HEK293 (cell line): ENCODE results near the gene SLFN11.

Experiments
- CTCF ChIA-PET: fragments of 350-600 bp; formaldehyde crosslinking; extraction: SDS; loops from one replicate; lab custom pipeline; 2021; ENCODE audit warnings: antibody characterized with exemption; lab: Yijun Ruan, JAX
- POLR2A ChIA-PET: fragments of 300-600 bp; formaldehyde crosslinking; extraction: SDS; loops from one replicate; lab custom pipeline; 2020; ENCODE audit warnings: antibody characterized with exemption, inconsistent platforms; lab: Yijun Ruan, JAX
- H3K27ac ChIP-seq: fragments of 200-500 bp; sonication (Bioruptor generic); 2 replicates; pipeline ENCODE4 v1.5.1; 2014; ENCODE audit warnings: low read depth, low read length, control low read depth, inconsistent platforms; ENCODE audit errors: extremely low read depth
- H3K36me3 ChIP-seq, 2 experiments: fragments of 200-500 bp in 1 of 2; sonication (Bioruptor generic) in 1 of 2; 1 replicate in 1 of 2; 2 replicates in 1 of 2; pipeline ENCODE4 v1.5.1; 2014 to 2017; ENCODE audit warnings: inconsistent platforms in 2 of 2, low read length in 2 of 2; ENCODE audit not compliant: control insufficient read depth in 2 of 2, insufficient read depth in 1 of 2
- H3K4me1 ChIP-seq: fragments of 200-500 bp; sonication (Bioruptor generic); 2 replicates; pipeline ENCODE4 v1.5.1; 2014; ENCODE audit warnings: mild to moderate bottlenecking, low read length, inconsistent platforms; ENCODE audit not compliant: control insufficient read depth, insufficient read depth
- H3K4me3 ChIP-seq: 2 replicates; pipeline ENCODE4 v1.5.1; 2011; ENCODE audit warnings: low read depth, mild to moderate bottlenecking, control low read depth, low read length, moderate library complexity
- H3K9me3 ChIP-seq: fragments of 200-500 bp; sonication (Bioruptor generic); 2 replicates; pipeline ENCODE4 v1.5.1; 2014; ENCODE audit warnings: low read depth, low read length, inconsistent platforms; ENCODE audit not compliant: control insufficient read depth, insufficient read depth
- GLI4 ChIP-seq: fragments of 450-650 bp; formaldehyde crosslinking; IDR thresholded peaks from 2 replicates; pipeline ENCODE4 v1.5.1; 2016; ENCODE audit warnings: missing biosample characterization, missing genetic modification characterization
- HOXD13 ChIP-seq: sonication (generic); formaldehyde crosslinking; IDR thresholded peaks from 2 replicates; pipeline ENCODE4 v1.8.0; 2022; ENCODE audit warnings: missing genetic modification reagents, borderline replicate concordance
- OSR2 ChIP-seq: fragments of 450-650 bp; formaldehyde crosslinking; IDR thresholded peaks from 2 replicates; pipeline ENCODE4 v1.5.1; 2016; ENCODE audit warnings: missing biosample characterization, missing genetic modification characterization
- PRDM1 ChIP-seq: fragments of 450-650 bp; formaldehyde crosslinking; IDR thresholded peaks from 2 replicates; pipeline ENCODE4; 2016; ENCODE audit warnings: missing biosample characterization, missing genetic modification characterization
- SALL2 ChIP-seq: fragments of 450-650 bp; formaldehyde crosslinking; IDR thresholded peaks from 2 replicates; pipeline ENCODE4 v1.5.0; 2017; ENCODE audit warnings: missing biosample characterization, mild to moderate bottlenecking, missing genetic modification characterization, borderline replicate concordance
- WT1 ChIP-seq: fragments of 450-650 bp; formaldehyde crosslinking; IDR thresholded peaks from 2 replicates; pipeline ENCODE4 v1.5.1; 2016; ENCODE audit warnings: missing biosample characterization, missing genetic modification characterization
- ZBTB21 ChIP-seq: fragments of 450-650 bp; formaldehyde crosslinking; IDR thresholded peaks from 2 replicates; pipeline ENCODE4 v1.5.1; 2017; ENCODE audit warnings: missing biosample characterization, missing genetic modification characterization
- ZFP69B ChIP-seq: fragments of 450-650 bp; formaldehyde crosslinking; IDR thresholded peaks from 2 replicates; pipeline ENCODE4 v1.5.1; 2016; ENCODE audit warnings: missing biosample characterization, missing genetic modification characterization
- ZNF132 ChIP-seq: fragments of 450-650 bp; formaldehyde crosslinking; IDR thresholded peaks from 2 replicates; pipeline ENCODE4 v1.5.1; 2017; ENCODE audit warnings: missing biosample characterization, missing genetic modification characterization, borderline replicate concordance
- ZNF23 ChIP-seq: fragments of 450-650 bp; formaldehyde crosslinking; IDR thresholded peaks from 2 replicates; pipeline ENCODE4 v1.5.1; 2016; ENCODE audit warnings: missing biosample characterization, missing genetic modification characterization, borderline replicate concordance
- ZNF248 ChIP-seq: fragments of 450-650 bp; formaldehyde crosslinking; IDR thresholded peaks from 2 replicates; pipeline ENCODE4 v1.5.1; 2017; ENCODE audit warnings: missing biosample characterization, missing genetic modification characterization
- ZNF335 ChIP-seq: fragments of 450-650 bp; formaldehyde crosslinking; conservative IDR thresholded peaks from 2 replicates; pipeline ENCODE4 v1.5.1; 2016; ENCODE audit warnings: missing biosample characterization, missing genetic modification characterization
- ZNF341 ChIP-seq: fragments of 450-650 bp; formaldehyde crosslinking; IDR thresholded peaks from 2 replicates; pipeline ENCODE4; 2016; ENCODE audit warnings: low read depth, missing biosample characterization, missing genetic modification characterization
- ZNF354C ChIP-seq: fragments of 450-650 bp; formaldehyde crosslinking; IDR thresholded peaks from 2 replicates; pipeline ENCODE4 v1.5.1; 2016; ENCODE audit warnings: missing biosample characterization, missing genetic modification characterization, low read depth, borderline replicate concordance
- ZNF366 ChIP-seq: fragments of 450-650 bp; formaldehyde crosslinking; conservative IDR thresholded peaks from 2 replicates; pipeline ENCODE4 v1.5.1; 2016; ENCODE audit warnings: missing biosample characterization, missing genetic modification characterization
- ZNF37A ChIP-seq: fragments of 450-650 bp; IDR thresholded peaks from 2 replicates; pipeline ENCODE4 v1.5.1; 2018; ENCODE audit warnings: missing biosample characterization, missing genetic modification characterization
- ZNF521 ChIP-seq: fragments of 450-650 bp; formaldehyde crosslinking; IDR thresholded peaks from 2 replicates; pipeline ENCODE4 v1.5.1; 2017; ENCODE audit warnings: missing biosample characterization, mild to moderate bottlenecking, missing genetic modification characterization
- ZNF560 ChIP-seq: fragments of 450-650 bp; formaldehyde crosslinking; IDR thresholded peaks from 2 replicates; pipeline ENCODE4 v1.5.1; 2017; ENCODE audit warnings: missing biosample characterization, missing genetic modification characterization, borderline replicate concordance
- ZNF707 ChIP-seq: fragments of 450-650 bp; formaldehyde crosslinking; IDR thresholded peaks from 2 replicates; pipeline ENCODE4 v1.5.1; 2016; ENCODE audit warnings: missing biosample characterization, missing genetic modification characterization
- TF ChIP-seq, protein P1 (sequence below): fragments of 450-650 bp; formaldehyde crosslinking; IDR thresholded peaks from 2 replicates; pipeline ENCODE4 v1.5.1; 2017; ENCODE audit warnings: missing biosample characterization, mild to moderate bottlenecking, missing genetic modification characterization, moderate library complexity
- TF ChIP-seq, protein P2 (sequence below): fragments of 450-650 bp; formaldehyde crosslinking; IDR thresholded peaks from 2 replicates; pipeline ENCODE4 v1.5.1; 2017; ENCODE audit warnings: missing biosample characterization, missing genetic modification characterization
- TF ChIP-seq, protein P3 (sequence below): fragments of 450-650 bp; formaldehyde crosslinking; IDR thresholded peaks from 2 replicates; pipeline ENCODE4 v1.5.1; 2016; ENCODE audit warnings: missing biosample characterization, missing genetic modification characterization

The SLFN11 gene

DNA sequence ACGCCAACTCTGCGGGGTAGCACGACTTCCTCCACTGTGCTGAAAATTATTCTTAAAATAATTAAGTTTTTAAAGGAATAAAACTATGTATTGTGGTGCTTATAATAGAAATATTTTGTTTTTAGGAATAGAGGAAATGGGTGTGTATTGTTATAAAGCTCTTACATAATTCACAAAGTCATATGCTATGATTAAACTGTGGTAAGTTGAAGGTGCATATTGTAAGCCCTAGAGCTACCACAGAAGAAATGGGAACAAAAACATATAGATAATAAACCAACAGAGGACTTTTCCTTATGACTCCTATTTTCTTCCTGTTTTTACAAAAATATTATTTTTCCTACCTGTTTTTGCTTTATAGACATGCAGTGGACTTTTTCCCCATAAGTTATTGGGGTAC is 4.3 kb upstream of the SLFN11 start:
- ChIA-PET POLR2A (no interaction called here), CTCF (interaction anchor here (0.7 kb wide), 1 partner anchor 15 kb away, joined by 3 read pairs; no protein-coding TSS in a partner anchor)
- peaks cover 10% of the 10 kb centered on the region; the same call in 1 of the 2 replicates for H3K4me1 ChIP-seq
- no peaks in the 10 kb centered on the region for H3K9me3 ChIP-seq
- TF ChIP-seq ZNF37A (tag by site-specific recombination) (no peak), ZNF341 (tag by site-specific recombination) (no peak), WT1 (tag by site-specific recombination) (no peak), ZNF248 (tag by site-specific recombination) (no peak), ZNF23 (tag by site-specific recombination) (no peak)
- no peak overlapping the region for H3K27ac ChIP-seq
- H3K4me3 ChIP-seq = no peak overlapping the region
- H3K36me3 ChIP-seq = no peaks in the 10 kb centered on the region

DNA sequence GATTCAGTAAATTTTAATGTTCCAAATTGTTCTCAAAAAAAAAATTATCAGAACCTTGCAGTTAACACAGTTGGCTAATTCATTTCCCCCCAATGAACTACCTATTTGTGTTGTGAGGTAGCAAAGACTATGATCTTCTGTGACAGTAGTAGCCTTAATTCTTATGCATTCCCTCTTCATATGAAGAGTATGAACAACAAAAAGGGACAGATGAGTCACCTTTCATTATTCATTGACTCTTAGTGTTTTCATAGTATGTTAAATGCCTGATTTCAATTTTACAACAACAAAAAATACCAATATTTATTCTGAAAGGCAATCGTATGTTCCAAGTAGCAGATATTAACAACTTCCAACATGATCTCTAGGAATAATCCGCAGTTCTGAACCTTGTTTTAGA is 3.6 kb upstream of the SLFN11 start:
- ChIA-PET POLR2A (no interaction called here), CTCF (interaction anchor here (0.7 kb wide), 1 partner anchor 14 kb away, joined by 3 read pairs; no protein-coding TSS in a partner anchor)
- Histone ChIP-seq H3K27ac (no peak overlapping the region), H3K4me1 (peaks cover 10% of the 10 kb centered on the region; the same call in 1 of the 2 replicates), H3K9me3 (no peaks in the 10 kb centered on the region), H3K36me3 (peaks cover 0 to 1% of the 10 kb centered on the region in 2 experiments; a peak in 1 of 3 replicates), H3K4me3 (no peak overlapping the region)
- TF ChIP-seq OSR2 = peak; percentile 46; the same call in 1 of the 2 replicates
- no peak for TF ChIP-seq ZFP69B (tag by site-specific recombination)

DNA sequence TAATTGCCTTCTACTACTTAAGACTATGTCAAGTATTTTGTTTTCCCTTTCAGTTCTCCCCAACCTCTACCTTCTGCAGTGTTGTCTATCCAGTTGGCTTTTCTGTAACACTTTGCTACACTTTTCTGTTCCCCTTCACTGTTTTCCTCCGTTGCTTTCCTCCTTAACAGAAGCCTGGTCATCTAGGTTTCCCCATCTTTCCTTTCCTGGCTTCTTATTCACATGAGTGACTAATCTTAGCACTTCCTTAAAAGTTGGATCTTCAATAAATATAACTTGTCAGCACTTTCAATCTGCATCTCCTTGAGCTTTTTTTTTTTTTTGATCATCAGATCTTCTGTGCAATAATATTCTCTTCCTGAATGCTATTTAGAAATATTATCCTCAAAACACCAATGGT is 2.8 kb upstream of the SLFN11 start:
- peaks cover 10% of the 10 kb centered on the region; the same call in 1 of the 2 replicates for H3K4me1 ChIP-seq
- H3K4me3 ChIP-seq = no peak overlapping the region
- POLR2A ChIA-PET = no interaction called here
- no peak overlapping the region for H3K27ac ChIP-seq
- H3K36me3 ChIP-seq = peaks cover 0 to 7% of the 10 kb centered on the region in 2 experiments; a peak in 1 of 3 replicates
- no peak for TF ChIP-seq ZNF132 (tag by site-specific recombination)
- 0 out of 2 replicates have a peak, but pooled peaks have one; percentile 11 for TF ChIP-seq ZNF366 (tag by site-specific recombination)
- no peak for TF ChIP-seq ZNF521 (tag by site-specific recombination)
- TF ChIP-seq SALL2 (tag by site-specific recombination) = no peak
- TF ChIP-seq ZNF354C (tag by site-specific recombination) = no peak
- TF ChIP-seq ZNF560 (tag by site-specific recombination) = no peak
- TF ChIP-seq, protein P1, sequence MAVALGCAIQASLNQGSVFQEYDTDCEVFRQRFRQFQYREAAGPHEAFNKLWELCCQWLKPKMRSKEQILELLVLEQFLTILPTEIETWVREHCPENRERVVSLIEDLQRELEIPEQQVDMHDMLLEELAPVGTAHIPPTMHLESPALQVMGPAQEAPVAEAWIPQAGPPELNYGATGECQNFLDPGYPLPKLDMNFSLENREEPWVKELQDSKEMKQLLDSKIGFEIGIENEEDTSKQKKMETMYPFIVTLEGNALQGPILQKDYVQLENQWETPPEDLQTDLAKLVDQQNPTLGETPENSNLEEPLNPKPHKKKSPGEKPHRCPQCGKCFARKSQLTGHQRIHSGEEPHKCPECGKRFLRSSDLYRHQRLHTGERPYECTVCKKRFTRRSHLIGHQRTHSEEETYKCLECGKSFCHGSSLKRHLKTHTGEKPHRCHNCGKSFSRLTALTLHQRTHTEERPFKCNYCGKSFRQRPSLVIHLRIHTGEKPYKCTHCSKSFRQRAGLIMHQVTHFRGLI (tag by site-specific recombination) = no peak
- peak; percentile 78 for TF ChIP-seq PRDM1
- no peaks in the 10 kb centered on the region for H3K9me3 ChIP-seq
- CTCF ChIA-PET = no interaction called here

DNA sequence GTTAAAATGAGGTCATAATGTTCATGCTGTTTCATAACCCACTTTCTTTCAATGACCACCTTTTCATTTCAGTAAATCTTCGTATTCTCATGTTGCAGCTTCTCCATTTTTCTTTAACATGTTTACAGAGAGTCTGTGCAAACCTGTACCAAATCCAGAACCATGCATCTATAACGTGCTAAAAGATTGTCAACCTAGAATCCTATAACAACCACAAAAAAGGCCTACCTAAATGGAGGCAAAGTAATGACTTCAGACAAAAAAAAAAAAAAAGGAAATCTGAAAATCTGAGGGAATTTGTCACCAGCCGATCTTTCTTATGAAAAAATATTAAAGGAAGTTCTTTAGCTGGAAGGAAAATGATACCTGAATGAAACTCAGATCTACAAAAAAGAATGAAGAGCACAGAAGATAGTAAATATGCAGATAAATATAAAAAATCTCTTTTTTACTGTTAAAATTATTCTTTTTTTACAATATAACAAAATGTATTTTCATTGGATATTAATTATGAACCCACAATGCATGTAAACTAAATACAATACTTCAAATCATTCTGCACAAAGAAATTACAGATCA is 1.4 kb upstream of the SLFN11 start:
- Histone ChIP-seq H3K9me3 (no peaks in the 10 kb centered on the region), H3K27ac (peak overlapping the region; percentile 100), H3K4me1 (peaks cover 10% of the 10 kb centered on the region; the same call in 1 of the 2 replicates), H3K36me3 (peaks cover 5 to 8% of the 10 kb centered on the region in 2 experiments), H3K4me3 (peak overlapping the region; percentile 88)
- CTCF ChIA-PET = interaction anchor here (0.6 to 0.9 kb wide), 2 partner anchors 8 to 355 kb away, joined by 3 to 5 read pairs; no protein-coding TSS in a partner anchor
- POLR2A ChIA-PET = interaction anchor here (2.6 to 2.7 kb wide), 3 partner anchors 12 to 113 kb away, joined by 14 to 54 read pairs (median 17); partner anchors contain the start of gene SLFN12
- TF ChIP-seq, protein P2, sequence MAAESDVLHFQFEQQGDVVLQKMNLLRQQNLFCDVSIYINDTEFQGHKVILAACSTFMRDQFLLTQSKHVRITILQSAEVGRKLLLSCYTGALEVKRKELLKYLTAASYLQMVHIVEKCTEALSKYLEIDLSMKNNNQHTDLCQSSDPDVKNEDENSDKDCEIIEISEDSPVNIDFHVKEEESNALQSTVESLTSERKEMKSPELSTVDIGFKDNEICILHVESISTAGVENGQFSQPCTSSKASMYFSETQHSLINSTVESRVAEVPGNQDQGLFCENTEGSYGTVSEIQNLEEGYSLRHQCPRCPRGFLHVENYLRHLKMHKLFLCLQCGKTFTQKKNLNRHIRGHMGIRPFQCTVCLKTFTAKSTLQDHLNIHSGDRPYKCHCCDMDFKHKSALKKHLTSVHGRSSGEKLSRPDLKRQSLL (tag by site-specific recombination) = no peak
- TF ChIP-seq PRDM1 (peak; percentile 93), ZBTB21 (peak; percentile 9; the same call in 1 of the 2 replicates), ZNF335 (tag by site-specific recombination) (0 out of 2 replicates have a peak, but pooled peaks have one; percentile 8), ZNF707 (tag by site-specific recombination) (no peak), HOXD13 (CRISPR knock-in tag) (no peak), GLI4 (tag by site-specific recombination) (peak; percentile 25; the same call in 1 of the 2 replicates)
- TF ChIP-seq, protein P3, sequence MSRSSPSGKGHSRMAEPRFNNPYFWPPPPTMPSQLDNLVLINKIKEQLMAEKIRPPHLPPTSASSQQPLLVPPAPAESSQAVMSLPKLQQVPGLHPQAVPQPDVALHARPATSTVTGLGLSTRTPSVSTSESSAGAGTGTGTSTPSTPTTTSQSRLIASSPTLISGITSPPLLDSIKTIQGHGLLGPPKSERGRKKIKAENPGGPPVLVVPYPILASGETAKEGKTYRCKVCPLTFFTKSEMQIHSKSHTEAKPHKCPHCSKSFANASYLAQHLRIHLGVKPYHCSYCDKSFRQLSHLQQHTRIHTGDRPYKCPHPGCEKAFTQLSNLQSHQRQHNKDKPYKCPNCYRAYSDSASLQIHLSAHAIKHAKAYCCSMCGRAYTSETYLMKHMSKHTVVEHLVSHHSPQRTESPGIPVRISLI = peak; percentile 55; the same call in 1 of the 2 replicates
